Activated CD4-positive, alpha-beta T cell treated with anti-CD3 and anti-CD28 coated beads, Interleukin-2, amount 50 U/mL, for 4 hours (primary cell): ENCODE measurements around the gene ID4.
A peak's percentile ranks its signal among the peaks of the same experiment; 100 is the strongest.

ENCODE experiments used
- DNase-seq, 2 experiments: peaks; one replicate each; pipeline ENCODE4 v3.0.0-alpha.2; 2020

The ID4 gene

GRCh38 chr6:19836799-19837510 lies at the start of gene ID4:
TSS of gene ID4 (plus strand) at chr6:19837370. CDS start at chr6:19837755, 385 bp downstream.
- no peak for DNase-seq

- no peak for DNase-seq
These were observed 48.5 kb upstream of the ID4 start for GRCh38 chr6:19788686-19789085.

- no peak for DNase-seq
These were observed 47.9 kb upstream of the ID4 start for GRCh38 chr6:19789100-19789803.

- no peak for DNase-seq
These were observed 45.9 kb upstream of the ID4 start for GRCh38 chr6:19791267-19791666.

- no peak for DNase-seq
These were observed 42.0 kb upstream of the ID4 start for GRCh38 chr6:19795211-19795610.

GRCh38 chr6:19796452-19796851 lies 40.7 kb upstream of the ID4 start:
- DNase-seq, result no peak

GRCh38 chr6:19798362-19798761 lies 38.8 kb upstream of the ID4 start:
- DNase-seq, result no peak

- DNase-seq, result no peak
These were observed 34.5 kb upstream of the ID4 start for GRCh38 chr6:19802656-19803055.

GRCh38 chr6:19803331-19804204 lies 33.6 kb upstream of the ID4 start:
- no peak for DNase-seq

- DNase-seq, result peak in 1 of 2 experiments; percentile 8
These were observed 32.7 kb upstream of the ID4 start for GRCh38 chr6:19804205-19805128.

- no peak for DNase-seq
These were observed 32.1 kb upstream of the ID4 start for GRCh38 chr6:19805129-19805481.

- no peak for DNase-seq
These were observed 30.2 kb upstream of the ID4 start for GRCh38 chr6:19806971-19807396.

- DNase-seq, result no peak
These were observed 25.6 kb upstream of the ID4 start for GRCh38 chr6:19811397-19812079.

- no peak for DNase-seq
These were observed 24.6 kb upstream of the ID4 start for GRCh38 chr6:19812512-19813119.

GRCh38 chr6:19818805-19819204 lies 18.4 kb upstream of the ID4 start:
- no peak for DNase-seq

- DNase-seq, result no peak
These were observed 12.9 kb upstream of the ID4 start for GRCh38 chr6:19824058-19824807.

- no peak for DNase-seq
These were observed 9.9 kb upstream of the ID4 start for GRCh38 chr6:19827247-19827646.

GRCh38 chr6:19827903-19828302 lies 9.3 kb upstream of the ID4 start:
- no peak for DNase-seq

- no peak for DNase-seq
These were observed 7.0 kb upstream of the ID4 start for GRCh38 chr6:19830171-19830570.

GRCh38 chr6:19831358-19831757 lies 5.8 kb upstream of the ID4 start:
- no peak for DNase-seq

GRCh38 chr6:19833947-19834346 lies 3.2 kb upstream of the ID4 start:
- DNase-seq, result no peak
